Hepatocyte (in vitro differentiated cells): ENCODE data around the gene TRAF3IP1. TPM values are rescaled to one million over a fixed set of nuclear protein-coding genes. Genes with fewer than 3 reads are reported as not detected.

ENCODE experiments used
- DNase-seq: peaks from one replicate; pipeline ENCODE4 v3.0.0-alpha.2; 2016; ENCODE audit warnings: low spot score
- H2AFZ ChIP-seq: fragments of 200-600 bp; sonication (generic); 2 replicates; pipeline ENCODE4 v1.6.0; 2016; ENCODE audit warnings: antibody characterized with exemption, mild to moderate bottlenecking
- H3K27ac ChIP-seq: fragments of 200-600 bp; sonication (generic); 2 replicates; pipeline ENCODE4 v1.5.1; 2016; ENCODE audit warnings: mild to moderate bottlenecking
- H3K27me3 ChIP-seq: fragments of 200-600 bp; sonication (generic); 2 replicates; pipeline ENCODE4 v1.6.1; 2016
- H3K36me3 ChIP-seq: fragments of 200-600 bp; sonication (generic); replicated peaks from 2 replicates; pipeline ENCODE4 v1.5.1; 2016; ENCODE audit warnings: low read depth; ENCODE audit not compliant: insufficient read depth
- H3K4me1 ChIP-seq: fragments of 200-600 bp; sonication (generic); 2 replicates; pipeline ENCODE4 v1.5.1; 2016; ENCODE audit warnings: mild to moderate bottlenecking, moderate library complexity; ENCODE audit not compliant: insufficient read depth
- H3K4me2 ChIP-seq: fragments of 200-600 bp; sonication (generic); 2 replicates; pipeline ENCODE4 v1.6.0; 2016
- H3K4me3 ChIP-seq: fragments of 200-600 bp; sonication (generic); 2 replicates; pipeline ENCODE4 v1.5.1; 2016; ENCODE audit warnings: mild to moderate bottlenecking
- H3K79me2 ChIP-seq: fragments of 200-600 bp; sonication (generic); 2 replicates; pipeline ENCODE4 v1.6.0; 2017; ENCODE audit warnings: mild to moderate bottlenecking
- H3K9me2 ChIP-seq: fragments of 200-600 bp; sonication (generic); replicated peaks from 2 replicates; pipeline ENCODE4 v1.6.0; 2017; ENCODE audit warnings: mild to moderate bottlenecking; ENCODE audit not compliant: insufficient read depth
- H3K9me3 ChIP-seq: fragments of 200-600 bp; sonication (generic); 2 replicates; pipeline ENCODE4 v1.5.1; 2016; ENCODE audit warnings: low read depth, mild to moderate bottlenecking
- H4K20me1 ChIP-seq: fragments of 200-600 bp; sonication (generic); 2 replicates; pipeline ENCODE4 v1.6.0; 2016; ENCODE audit warnings: mild to moderate bottlenecking; ENCODE audit not compliant: insufficient read depth, poor library complexity, severe bottlenecking
- EZH2 ChIP-seq: fragments of 200-600 bp; sonication (generic); IDR thresholded peaks from 2 replicates; pipeline ENCODE4 v1.6.1; 2016; ENCODE audit warnings: antibody characterized with exemption, mild to moderate bottlenecking, borderline replicate concordance
- EZH2phosphoT487 ChIP-seq: fragments of 200-600 bp; sonication (generic); IDR thresholded peaks from one replicate; pipeline ENCODE4 v1.6.1; 2018; ENCODE audit warnings: antibody characterized with exemption, mild to moderate bottlenecking, low read depth, moderate library complexity; ENCODE audit not compliant: unreplicated experiment, severe bottlenecking
- WGBS: methylation state at CpG from one replicate; pipeline ENCODE4 v1.1.6; 2016; ENCODE audit warnings: low lambda C conversion rate; ENCODE audit errors: missing lambda C conversion rate; 5-methylcytosine and 5-hydroxymethylcytosine counted together
- polyA plus RNA-seq: library from polyadenylated mRNA; unstranded; fragments of >200 nt; fragmentation: Nextera tagmentation; extraction: Ambion mirVana; gene quantifications from 2 replicates; pipeline ENCODE4 v1.2.1, GENCODE V29; 2016
- total RNA-seq: library from RNA; depleted of rRNA; stranded (reverse); fragments of >200 nt; gene quantifications from 2 replicates; pipeline ENCODE4 v1.2.3, GENCODE V29; 2014
- TF ChIP-seq, protein P1 (sequence below): fragments of 200-600 bp; sonication (generic); IDR thresholded peaks from 2 replicates; pipeline ENCODE4 v1.5.1; 2016; ENCODE audit warnings: antibody characterized with exemption, mild to moderate bottlenecking; ENCODE audit not compliant: poor library complexity

The TRAF3IP1 gene
- total and polyA plus RNA-seq, 2 experiments from 2014 or later: 9.0 to 9.1 TPM

DNA sequence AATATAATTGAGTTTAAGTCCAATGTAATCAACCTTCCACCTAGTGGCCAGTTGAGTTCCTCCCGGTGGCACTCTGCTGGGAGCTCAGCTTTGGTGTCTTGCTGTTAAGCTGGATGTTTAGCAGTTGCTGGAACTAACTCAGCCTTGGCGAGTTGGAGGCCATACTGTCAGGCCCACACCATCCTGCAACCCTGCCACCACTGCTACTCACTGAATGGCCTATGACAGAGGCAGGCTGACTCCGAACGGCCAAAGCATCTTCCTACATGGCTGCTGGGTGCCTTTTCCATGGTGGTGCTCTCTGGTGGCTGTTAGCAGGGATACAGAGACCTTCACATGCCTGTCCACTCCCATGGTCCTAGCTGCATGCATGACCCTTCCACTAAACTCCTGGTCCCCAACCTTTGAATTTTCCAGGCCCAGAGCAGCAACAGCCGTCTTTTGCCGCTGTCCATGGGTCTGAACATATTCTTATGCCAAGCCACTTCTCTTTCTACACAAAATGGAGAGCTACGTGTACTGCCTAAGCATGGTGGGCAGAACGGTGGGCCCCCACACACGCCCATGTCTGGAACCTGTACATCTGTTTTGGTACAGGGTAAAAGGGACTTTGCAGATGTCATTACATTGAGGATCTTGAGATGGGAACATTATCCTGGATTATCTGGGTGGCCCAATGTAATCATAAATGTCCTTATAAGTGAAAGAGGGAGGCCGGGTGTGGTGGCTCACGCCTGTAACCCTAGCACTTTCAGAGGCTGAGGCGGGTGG, 15.0 kb upstream of the TRAF3IP1 start:
- no peak overlapping the region for H2AFZ ChIP-seq
- 88% methylated on average over 12 of the region's 12 CpGs for WGBS
- no peaks in the 10 kb centered on the region for H3K27me3 ChIP-seq
- H3K4me3 ChIP-seq: no peak overlapping the region
- no peaks in the 10 kb centered on the region for H3K79me2 ChIP-seq
- H3K36me3 ChIP-seq: no peaks in the 10 kb centered on the region
- H3K27ac ChIP-seq: no peak overlapping the region
- TF ChIP-seq EZH2phosphoT487: no peak
- TF ChIP-seq, protein P1, sequence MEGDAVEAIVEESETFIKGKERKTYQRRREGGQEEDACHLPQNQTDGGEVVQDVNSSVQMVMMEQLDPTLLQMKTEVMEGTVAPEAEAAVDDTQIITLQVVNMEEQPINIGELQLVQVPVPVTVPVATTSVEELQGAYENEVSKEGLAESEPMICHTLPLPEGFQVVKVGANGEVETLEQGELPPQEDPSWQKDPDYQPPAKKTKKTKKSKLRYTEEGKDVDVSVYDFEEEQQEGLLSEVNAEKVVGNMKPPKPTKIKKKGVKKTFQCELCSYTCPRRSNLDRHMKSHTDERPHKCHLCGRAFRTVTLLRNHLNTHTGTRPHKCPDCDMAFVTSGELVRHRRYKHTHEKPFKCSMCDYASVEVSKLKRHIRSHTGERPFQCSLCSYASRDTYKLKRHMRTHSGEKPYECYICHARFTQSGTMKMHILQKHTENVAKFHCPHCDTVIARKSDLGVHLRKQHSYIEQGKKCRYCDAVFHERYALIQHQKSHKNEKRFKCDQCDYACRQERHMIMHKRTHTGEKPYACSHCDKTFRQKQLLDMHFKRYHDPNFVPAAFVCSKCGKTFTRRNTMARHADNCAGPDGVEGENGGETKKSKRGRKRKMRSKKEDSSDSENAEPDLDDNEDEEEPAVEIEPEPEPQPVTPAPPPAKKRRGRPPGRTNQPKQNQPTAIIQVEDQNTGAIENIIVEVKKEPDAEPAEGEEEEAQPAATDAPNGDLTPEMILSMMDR: peak; percentile 22
- no peak overlapping the region for H3K4me2 ChIP-seq
- DNase-seq: no peak
- H4K20me1 ChIP-seq: no peaks in the 10 kb centered on the region
- peaks cover 1% of the 10 kb centered on the region for H3K4me1 ChIP-seq
- H3K9me3 ChIP-seq: no peaks in the 10 kb centered on the region
- no peaks in the 10 kb centered on the region for H3K9me2 ChIP-seq

DNA sequence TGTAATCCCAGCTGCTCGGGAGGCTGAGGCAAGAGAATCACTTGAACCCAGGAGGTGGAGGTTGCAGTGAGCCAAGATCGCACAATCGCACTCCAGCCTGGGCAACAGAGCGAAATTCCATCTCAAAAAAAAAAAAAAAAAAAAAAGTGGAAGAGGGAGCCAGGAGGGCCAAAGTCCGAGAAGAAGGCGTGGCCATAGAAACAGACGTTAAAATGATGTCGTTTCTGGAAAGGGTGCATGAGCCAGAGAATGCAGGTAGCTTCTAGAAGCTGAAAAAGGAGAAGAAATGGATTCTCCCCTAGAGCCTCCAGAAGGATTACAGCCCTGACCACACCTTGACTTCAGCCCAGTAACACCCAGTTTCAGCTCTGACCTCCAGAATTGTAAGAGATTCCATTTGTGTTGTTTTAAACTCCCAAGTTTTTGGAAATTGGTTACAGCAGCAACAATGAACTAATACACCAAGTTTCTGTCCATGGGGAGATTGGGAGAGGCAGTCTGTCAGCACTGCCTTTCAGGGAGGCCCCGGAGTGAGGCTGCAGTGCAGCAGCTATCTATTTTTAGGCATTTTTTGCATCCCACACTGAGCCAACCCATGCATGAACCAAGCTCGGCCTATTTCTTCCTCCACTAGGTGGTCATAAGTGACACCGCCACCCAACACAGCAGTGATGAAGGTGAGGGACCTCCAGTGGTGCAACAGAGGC, 14.2 kb upstream of the TRAF3IP1 start:
- H3K36me3 ChIP-seq: no peaks in the 10 kb centered on the region
- no peaks in the 10 kb centered on the region for H3K9me3 ChIP-seq
- no peak for DNase-seq
- 82% methylated on average over 8 of the region's 11 CpGs for WGBS
- TF ChIP-seq EZH2phosphoT487 (no peak), EZH2 (no peak)
- TF ChIP-seq, protein P1: no peak
- H3K9me2 ChIP-seq: no peaks in the 10 kb centered on the region
- no peaks in the 10 kb centered on the region for H3K4me1 ChIP-seq
- H3K27me3 ChIP-seq: no peaks in the 10 kb centered on the region
- no peaks in the 10 kb centered on the region for H4K20me1 ChIP-seq
- H3K4me2 ChIP-seq: no peak overlapping the region
- H3K27ac ChIP-seq: no peak overlapping the region
- no peaks in the 10 kb centered on the region for H3K79me2 ChIP-seq
- no peak overlapping the region for H3K4me3 ChIP-seq
- no peak overlapping the region for H2AFZ ChIP-seq

DNA sequence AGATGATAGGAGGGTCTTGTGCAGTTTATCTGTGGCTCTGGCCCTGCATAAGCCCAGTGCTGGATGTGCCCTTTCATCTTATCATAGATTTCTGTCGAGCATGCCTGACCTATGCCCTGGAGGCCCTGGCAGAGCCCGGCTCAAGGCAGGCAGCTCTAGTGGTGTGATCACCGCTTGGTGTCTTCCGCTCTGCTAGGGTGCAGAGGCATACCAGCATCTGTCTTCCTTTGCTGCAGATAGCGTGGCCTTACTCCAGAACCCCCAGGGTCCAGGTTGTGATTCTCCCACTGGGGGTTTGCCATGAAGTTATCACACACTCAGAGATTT, 13.7 kb upstream of the TRAF3IP1 start:
- Histone ChIP-seq H4K20me1 (no peaks in the 10 kb centered on the region), H3K27me3 (no peaks in the 10 kb centered on the region), H3K4me3 (no peak overlapping the region), H3K9me3 (no peaks in the 10 kb centered on the region), H2AFZ (no peak overlapping the region), H3K36me3 (no peaks in the 10 kb centered on the region), H3K4me1 (no peaks in the 10 kb centered on the region), H3K9me2 (no peaks in the 10 kb centered on the region), H3K79me2 (no peaks in the 10 kb centered on the region), H3K4me2 (no peak overlapping the region), H3K27ac (no peak overlapping the region)
- no peak for DNase-seq
- whole genome bisulfite sequencing: 72% methylated on average over 5 of the region's 5 CpGs
- TF ChIP-seq EZH2phosphoT487 (no peak), EZH2 (no peak)
- TF ChIP-seq, protein P1: no peak
